Measurements from ENCODE around the gene DNMBP.

Gene DNMBP

DNA sequence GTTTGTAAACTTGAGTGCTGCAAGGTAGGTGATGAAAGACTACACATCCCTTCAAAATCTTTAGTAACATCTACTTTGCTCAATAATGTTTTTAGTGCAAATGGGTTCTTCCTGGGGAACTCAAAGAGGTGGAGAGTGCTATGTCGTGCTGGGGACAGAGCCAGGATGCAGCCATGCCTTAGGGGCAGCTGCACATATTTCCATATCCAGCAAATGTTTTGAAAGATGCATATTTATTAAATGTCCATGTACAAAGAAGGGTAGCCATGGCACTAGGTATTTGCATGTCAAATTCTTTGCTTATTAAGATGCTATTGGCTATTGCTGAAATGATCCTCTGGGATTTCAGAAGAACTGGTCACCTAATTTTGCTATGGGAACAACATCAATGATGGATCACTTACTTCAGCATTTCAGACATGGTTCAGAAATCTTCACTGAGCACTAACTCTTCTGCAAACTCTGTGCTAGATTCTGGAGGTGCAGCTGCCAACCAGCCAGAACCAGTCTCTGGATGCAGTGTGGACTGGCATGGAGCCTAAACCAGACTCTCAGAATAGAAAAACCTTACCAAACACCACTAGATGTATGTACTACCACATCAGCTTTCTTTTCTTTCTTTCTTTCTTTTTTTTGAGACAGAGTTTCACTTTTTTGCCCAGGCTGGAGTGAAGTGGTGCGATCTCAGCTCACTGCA is 31.7 kb upstream of the DNMBP start:
- TF ChIP-seq, protein P1, sequence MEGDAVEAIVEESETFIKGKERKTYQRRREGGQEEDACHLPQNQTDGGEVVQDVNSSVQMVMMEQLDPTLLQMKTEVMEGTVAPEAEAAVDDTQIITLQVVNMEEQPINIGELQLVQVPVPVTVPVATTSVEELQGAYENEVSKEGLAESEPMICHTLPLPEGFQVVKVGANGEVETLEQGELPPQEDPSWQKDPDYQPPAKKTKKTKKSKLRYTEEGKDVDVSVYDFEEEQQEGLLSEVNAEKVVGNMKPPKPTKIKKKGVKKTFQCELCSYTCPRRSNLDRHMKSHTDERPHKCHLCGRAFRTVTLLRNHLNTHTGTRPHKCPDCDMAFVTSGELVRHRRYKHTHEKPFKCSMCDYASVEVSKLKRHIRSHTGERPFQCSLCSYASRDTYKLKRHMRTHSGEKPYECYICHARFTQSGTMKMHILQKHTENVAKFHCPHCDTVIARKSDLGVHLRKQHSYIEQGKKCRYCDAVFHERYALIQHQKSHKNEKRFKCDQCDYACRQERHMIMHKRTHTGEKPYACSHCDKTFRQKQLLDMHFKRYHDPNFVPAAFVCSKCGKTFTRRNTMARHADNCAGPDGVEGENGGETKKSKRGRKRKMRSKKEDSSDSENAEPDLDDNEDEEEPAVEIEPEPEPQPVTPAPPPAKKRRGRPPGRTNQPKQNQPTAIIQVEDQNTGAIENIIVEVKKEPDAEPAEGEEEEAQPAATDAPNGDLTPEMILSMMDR (conservative IDR thresholded peaks at IDR 0.05) = no peak
- TF ChIP-seq ZFX (IDR thresholded peaks at IDR 0.05) = no peak
- H3K27ac ChIP-seq = no peak overlapping the region

DNA sequence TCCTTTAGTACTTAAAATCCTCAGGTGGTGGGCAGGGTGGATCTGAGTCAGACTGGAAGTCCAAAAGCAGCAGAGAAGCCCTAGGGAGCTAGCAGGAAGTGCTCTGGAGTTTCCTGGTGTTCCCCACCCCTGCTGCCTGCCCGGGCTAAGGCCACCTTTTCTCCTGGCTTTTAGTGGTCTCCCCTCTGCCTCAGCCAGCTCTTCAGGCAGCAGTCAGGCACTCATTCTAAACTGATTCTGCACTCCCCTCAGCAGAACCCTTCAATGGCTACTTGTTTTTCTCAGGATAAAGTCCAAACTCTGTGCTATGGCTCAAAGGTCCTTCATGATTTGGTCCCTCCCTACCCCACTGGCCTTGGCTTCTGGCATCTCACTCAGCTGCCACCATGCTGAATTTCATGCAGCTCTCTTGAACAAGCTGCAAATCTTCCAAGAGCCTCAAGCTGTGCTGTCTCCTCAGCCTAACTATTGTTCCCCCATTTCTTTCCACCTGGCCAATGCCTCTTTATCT is 28.9 kb upstream of the DNMBP start:
- TF ChIP-seq ZFX (IDR thresholded peaks at IDR 0.05) = no peak
- TF ChIP-seq, protein P1 (conservative IDR thresholded peaks at IDR 0.05) = no peak
- no peak overlapping the region for H3K27ac ChIP-seq

DNA sequence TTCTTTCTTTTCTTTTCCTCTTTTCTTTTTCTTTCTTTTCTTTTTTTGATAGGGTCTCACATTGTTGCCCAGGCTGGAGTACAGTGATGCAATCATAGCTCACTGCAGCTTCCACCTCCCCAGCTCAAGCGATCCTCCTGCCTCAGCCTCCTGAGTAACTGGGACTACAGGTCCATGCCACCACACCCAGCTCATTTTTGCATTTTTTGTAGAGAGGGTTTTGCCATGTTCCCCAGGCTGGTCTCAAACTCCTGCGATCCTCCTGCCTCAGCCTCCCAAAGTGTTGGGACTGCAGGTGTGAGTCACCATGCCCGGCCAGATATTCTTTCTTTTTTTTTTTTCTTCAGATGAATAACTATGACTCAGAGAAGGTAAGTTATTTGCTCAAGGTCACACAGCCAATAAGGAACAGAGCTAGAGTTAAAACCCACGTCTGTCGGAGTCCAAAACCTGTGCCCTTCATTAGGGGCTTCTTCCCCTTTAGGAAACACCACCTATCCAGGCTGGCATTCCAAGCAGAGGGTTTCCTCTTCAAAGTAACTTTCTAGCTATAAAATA is 28.1 kb upstream of the DNMBP start:
- TF ChIP-seq, protein P1 (conservative IDR thresholded peaks at IDR 0.05) = no peak
- TF ChIP-seq ZFX (IDR thresholded peaks at IDR 0.05) = no peak
- no peak overlapping the region for H3K27ac ChIP-seq

DNA sequence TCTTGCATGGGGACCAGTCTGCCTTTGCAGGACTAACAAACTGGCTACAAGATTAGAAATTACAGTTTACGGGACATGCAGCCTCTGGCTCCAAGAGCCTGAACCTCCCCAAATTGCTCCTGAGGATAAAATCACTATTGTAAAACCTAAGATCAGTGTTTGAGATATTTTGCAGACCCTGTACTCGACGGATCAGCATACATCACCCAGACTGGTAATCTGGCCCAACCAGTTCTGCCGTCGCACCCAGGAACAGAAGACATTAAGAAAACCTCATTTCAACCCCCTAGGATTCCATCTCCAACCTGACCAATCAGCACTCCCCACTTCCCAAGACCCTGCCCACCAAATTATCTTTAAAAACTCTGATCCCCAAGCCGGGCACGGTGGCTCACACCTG is 27.1 kb upstream of the DNMBP start:
- TF ChIP-seq, protein P1 (conservative IDR thresholded peaks at IDR 0.05) = no peak
- no peak for TF ChIP-seq ZFX (IDR thresholded peaks at IDR 0.05)
- no peak overlapping the region for H3K27ac ChIP-seq

DNA sequence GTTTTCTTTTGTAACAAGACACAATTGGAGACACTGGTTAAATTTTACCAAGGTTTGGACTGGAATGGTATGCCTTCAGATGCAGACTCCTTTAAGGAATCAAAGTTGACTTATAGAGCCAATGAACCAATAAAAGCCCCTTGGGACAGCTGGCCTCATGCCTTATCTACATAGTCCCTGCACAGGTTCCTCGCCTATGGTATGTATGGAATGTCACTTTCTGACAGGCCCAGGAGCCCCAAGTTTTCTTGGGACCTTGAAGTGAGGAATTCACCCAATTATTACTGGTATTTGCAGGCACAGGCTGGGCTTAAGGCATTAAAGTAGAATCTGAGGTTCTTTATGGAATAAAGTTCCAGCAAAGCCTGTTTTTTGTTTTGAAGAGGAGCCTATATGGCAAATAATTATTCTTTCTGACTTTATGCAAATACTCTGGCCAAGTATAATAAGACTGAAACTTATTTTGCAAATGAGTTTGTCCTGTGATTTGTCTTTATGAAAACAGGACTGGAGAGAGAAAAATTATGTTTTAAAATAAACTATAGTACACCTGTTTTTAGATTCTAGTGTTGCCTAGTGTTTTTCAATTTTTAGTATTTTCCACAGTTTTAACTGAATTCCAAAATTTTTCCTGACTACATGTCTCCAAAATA is 24.1 kb upstream of the DNMBP start:
- TF ChIP-seq ZFX (IDR thresholded peaks at IDR 0.05) = no peak
- TF ChIP-seq, protein P1 (conservative IDR thresholded peaks at IDR 0.05) = no peak
- no peak overlapping the region for H3K27ac ChIP-seq

DNA sequence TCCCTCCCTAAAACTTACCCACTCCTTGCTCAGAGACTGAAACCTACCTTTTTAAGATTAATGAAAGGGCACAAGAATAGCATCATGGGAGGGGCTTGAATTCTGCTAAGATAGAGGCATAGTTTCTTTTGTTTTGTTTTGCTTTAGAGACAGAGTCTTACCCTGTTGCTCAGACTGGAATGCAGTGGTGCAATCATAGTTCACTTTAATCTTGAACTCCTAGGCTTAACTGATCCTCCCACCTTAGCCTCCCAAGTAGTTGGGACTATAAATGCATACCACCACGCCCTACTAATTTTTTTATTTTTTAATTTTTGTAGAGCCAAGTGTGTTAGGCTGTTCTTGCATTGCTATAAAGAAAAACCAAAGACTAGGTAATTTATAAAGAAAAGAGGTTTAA is 17.7 kb upstream of the DNMBP start:
- H3K27ac ChIP-seq = no peak overlapping the region
- no peak for TF ChIP-seq ZFX (IDR thresholded peaks at IDR 0.05)
- TF ChIP-seq, protein P1 (conservative IDR thresholded peaks at IDR 0.05) = no peak

DNA sequence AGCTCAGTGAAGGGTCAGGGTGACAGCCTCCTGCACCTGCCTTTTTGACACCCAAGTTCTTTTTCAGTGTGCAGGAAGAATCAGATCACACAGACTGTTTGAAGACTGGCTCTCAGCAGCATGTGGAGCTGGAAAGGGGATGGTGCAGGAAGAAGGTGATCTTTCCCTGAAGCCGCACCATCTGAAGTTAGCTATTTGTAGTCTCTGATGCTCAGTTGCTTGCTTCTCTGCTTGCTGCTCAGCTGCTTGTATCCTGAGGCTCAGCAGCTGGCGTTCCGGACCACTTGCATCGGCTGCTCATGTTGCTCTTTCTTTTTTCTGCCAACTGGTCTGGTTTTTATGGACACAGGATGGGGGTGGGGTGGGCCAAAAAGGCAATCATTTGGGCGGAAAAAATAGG is 15.8 kb upstream of the DNMBP start:
- TF ChIP-seq, protein P1 (conservative IDR thresholded peaks at IDR 0.05) = no peak
- no peak for TF ChIP-seq ZFX (IDR thresholded peaks at IDR 0.05)
- no peak overlapping the region for H3K27ac ChIP-seq
